ENCODE results near the gene RBFOX2. TPM values are rescaled to one million over a fixed set of nuclear protein-coding genes. Genes with fewer than 3 reads are reported as not detected.

Gene RBFOX2
- total and polyA plus RNA-seq, 2 of the 13 experiments (the other 11 are each of a cell fraction or from before 2014, with no cell fraction given) = 37.3 to 40.4 TPM

DNA sequence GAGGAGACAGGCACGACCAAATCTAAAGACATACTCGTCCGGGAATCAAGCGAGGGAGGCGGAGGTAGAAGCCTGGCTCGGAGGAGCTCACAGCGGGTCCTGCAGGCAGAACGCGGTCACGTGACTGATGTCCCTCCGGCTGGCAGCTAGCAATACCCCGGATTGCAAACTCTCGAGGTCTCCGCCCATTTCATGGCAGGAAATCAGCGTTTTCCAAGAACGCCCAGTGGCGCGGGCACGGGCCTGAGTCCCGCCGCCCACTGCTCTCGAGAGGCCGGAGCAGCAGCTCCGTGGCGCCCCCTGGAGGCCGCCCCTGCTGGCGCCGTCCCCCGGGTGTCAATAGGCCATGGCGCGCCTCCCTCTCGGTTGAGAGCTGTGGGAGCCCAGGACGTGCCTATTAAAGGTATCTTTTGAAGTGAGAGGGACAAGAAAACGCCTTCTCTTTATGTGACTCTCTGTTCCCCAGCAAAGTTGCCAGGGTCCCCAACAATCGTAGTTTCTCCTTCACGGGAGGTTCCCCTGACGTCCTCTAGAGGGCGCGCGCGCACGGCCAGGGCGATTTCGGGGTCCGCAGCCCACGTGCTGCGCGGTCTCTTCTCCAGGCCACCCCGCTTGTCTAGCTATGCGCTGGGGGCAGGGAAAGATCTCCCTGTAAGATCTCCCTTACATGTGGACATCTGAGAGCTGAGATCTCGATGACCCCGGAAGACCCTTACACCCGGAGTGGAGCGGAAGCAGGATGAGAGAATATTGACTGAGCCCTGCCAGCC is 37.3 kb upstream of the RBFOX2 start (continued):
- TF ChIP-seq ZEB1 (IDR thresholded peaks at IDR 0.05; ENCODE audit: insufficient replicate concordance, low read depth) (peak; percentile 30), ZNF383 (CRISPR knock-in tag; IDR thresholded peaks at IDR 0.05; ENCODE audit: borderline replicate concordance) (peak; percentile 67; the same call in 1 of the 2 replicates), ZBTB7A (CRISPR knock-in tag; IDR thresholded peaks at IDR 0.05) (peak; percentile 91), LCORL (IDR thresholded peaks at IDR 0.05) (no peak), LCORL (CRISPR knock-in tag; IDR thresholded peaks at IDR 0.05) (peak; percentile 40; the same call in 1 of the 2 replicates), ZNF766 (CRISPR knock-in tag; IDR thresholded peaks at IDR 0.05; ENCODE audit: borderline replicate concordance) (peak; percentile 27; the same call in 1 of the 2 replicates), ZBTB7B (CRISPR knock-in tag; IDR thresholded peaks at IDR 0.05) (peak; percentile 90), POGZ (CRISPR knock-in tag; IDR thresholded peaks at IDR 0.05) (peak; percentile 61)
- TF ChIP-seq, protein P1, sequence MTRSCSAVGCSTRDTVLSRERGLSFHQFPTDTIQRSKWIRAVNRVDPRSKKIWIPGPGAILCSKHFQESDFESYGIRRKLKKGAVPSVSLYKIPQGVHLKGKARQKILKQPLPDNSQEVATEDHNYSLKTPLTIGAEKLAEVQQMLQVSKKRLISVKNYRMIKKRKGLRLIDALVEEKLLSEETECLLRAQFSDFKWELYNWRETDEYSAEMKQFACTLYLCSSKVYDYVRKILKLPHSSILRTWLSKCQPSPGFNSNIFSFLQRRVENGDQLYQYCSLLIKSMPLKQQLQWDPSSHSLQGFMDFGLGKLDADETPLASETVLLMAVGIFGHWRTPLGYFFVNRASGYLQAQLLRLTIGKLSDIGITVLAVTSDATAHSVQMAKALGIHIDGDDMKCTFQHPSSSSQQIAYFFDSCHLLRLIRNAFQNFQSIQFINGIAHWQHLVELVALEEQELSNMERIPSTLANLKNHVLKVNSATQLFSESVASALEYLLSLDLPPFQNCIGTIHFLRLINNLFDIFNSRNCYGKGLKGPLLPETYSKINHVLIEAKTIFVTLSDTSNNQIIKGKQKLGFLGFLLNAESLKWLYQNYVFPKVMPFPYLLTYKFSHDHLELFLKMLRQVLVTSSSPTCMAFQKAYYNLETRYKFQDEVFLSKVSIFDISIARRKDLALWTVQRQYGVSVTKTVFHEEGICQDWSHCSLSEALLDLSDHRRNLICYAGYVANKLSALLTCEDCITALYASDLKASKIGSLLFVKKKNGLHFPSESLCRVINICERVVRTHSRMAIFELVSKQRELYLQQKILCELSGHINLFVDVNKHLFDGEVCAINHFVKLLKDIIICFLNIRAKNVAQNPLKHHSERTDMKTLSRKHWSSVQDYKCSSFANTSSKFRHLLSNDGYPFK (CRISPR knock-in tag; IDR thresholded peaks at IDR 0.05; ENCODE audit: borderline replicate concordance) = peak; percentile 68
- TF ChIP-seq, protein P2, sequence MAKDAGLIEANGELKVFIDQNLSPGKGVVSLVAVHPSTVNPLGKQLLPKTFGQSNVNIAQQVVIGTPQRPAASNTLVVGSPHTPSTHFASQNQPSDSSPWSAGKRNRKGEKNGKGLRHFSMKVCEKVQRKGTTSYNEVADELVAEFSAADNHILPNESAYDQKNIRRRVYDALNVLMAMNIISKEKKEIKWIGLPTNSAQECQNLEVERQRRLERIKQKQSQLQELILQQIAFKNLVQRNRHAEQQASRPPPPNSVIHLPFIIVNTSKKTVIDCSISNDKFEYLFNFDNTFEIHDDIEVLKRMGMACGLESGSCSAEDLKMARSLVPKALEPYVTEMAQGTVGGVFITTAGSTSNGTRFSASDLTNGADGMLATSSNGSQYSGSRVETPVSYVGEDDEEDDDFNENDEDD (CRISPR knock-in tag; IDR thresholded peaks at IDR 0.05; ENCODE audit: borderline replicate concordance) = peak; percentile 60; the same call in 1 of the 2 replicates
- TF ChIP-seq, protein P3, sequence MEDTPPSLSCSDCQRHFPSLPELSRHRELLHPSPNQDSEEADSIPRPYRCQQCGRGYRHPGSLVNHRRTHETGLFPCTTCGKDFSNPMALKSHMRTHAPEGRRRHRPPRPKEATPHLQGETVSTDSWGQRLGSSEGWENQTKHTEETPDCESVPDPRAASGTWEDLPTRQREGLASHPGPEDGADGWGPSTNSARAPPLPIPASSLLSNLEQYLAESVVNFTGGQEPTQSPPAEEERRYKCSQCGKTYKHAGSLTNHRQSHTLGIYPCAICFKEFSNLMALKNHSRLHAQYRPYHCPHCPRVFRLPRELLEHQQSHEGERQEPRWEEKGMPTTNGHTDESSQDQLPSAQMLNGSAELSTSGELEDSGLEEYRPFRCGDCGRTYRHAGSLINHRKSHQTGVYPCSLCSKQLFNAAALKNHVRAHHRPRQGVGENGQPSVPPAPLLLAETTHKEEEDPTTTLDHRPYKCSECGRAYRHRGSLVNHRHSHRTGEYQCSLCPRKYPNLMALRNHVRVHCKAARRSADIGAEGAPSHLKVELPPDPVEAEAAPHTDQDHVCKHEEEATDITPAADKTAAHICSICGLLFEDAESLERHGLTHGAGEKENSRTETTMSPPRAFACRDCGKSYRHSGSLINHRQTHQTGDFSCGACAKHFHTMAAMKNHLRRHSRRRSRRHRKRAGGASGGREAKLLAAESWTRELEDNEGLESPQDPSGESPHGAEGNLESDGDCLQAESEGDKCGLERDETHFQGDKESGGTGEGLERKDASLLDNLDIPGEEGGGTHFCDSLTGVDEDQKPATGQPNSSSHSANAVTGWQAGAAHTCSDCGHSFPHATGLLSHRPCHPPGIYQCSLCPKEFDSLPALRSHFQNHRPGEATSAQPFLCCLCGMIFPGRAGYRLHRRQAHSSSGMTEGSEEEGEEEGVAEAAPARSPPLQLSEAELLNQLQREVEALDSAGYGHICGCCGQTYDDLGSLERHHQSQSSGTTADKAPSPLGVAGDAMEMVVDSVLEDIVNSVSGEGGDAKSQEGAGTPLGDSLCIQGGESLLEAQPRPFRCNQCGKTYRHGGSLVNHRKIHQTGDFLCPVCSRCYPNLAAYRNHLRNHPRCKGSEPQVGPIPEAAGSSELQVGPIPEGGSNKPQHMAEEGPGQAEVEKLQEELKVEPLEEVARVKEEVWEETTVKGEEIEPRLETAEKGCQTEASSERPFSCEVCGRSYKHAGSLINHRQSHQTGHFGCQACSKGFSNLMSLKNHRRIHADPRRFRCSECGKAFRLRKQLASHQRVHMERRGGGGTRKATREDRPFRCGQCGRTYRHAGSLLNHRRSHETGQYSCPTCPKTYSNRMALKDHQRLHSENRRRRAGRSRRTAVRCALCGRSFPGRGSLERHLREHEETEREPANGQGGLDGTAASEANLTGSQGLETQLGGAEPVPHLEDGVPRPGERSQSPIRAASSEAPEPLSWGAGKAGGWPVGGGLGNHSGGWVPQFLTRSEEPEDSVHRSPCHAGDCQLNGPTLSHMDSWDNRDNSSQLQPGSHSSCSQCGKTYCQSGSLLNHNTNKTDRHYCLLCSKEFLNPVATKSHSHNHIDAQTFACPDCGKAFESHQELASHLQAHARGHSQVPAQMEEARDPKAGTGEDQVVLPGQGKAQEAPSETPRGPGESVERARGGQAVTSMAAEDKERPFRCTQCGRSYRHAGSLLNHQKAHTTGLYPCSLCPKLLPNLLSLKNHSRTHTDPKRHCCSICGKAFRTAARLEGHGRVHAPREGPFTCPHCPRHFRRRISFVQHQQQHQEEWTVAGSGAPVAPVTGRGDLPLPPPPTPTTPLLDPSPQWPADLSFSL (CRISPR knock-in tag; IDR thresholded peaks at IDR 0.05) = no peak
- TF ChIP-seq, protein P4, sequence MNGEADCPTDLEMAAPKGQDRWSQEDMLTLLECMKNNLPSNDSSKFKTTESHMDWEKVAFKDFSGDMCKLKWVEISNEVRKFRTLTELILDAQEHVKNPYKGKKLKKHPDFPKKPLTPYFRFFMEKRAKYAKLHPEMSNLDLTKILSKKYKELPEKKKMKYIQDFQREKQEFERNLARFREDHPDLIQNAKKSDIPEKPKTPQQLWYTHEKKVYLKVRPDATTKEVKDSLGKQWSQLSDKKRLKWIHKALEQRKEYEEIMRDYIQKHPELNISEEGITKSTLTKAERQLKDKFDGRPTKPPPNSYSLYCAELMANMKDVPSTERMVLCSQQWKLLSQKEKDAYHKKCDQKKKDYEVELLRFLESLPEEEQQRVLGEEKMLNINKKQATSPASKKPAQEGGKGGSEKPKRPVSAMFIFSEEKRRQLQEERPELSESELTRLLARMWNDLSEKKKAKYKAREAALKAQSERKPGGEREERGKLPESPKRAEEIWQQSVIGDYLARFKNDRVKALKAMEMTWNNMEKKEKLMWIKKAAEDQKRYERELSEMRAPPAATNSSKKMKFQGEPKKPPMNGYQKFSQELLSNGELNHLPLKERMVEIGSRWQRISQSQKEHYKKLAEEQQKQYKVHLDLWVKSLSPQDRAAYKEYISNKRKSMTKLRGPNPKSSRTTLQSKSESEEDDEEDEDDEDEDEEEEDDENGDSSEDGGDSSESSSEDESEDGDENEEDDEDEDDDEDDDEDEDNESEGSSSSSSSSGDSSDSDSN (CRISPR knock-in tag; IDR thresholded peaks at IDR 0.05) = peak; percentile 62
